Smooth muscle cell (in vitro differentiated cells): ENCODE data around the gene NDUFC2. TPM values are rescaled to one million over a fixed set of nuclear protein-coding genes. Genes with fewer than 3 reads are reported as not detected.
"Not testable (repeated sequence)": the region's sequence is repeated elsewhere in the genome, so short reads cannot be mapped to it uniquely, and the experiment has no call there.

ENCODE experiments used
- DNase-seq: peaks from one replicate; lab custom pipeline; 2025; ENCODE audit not compliant: unreplicated experiment; lab: John Stamatoyannopoulos, UW
- H2AFZ ChIP-seq: fragments of 200-600 bp; sonication (generic); 2 replicates; pipeline ENCODE4 v1.6.0; 2016; ENCODE audit warnings: antibody characterized with exemption, low read depth, mild to moderate bottlenecking
- H3F3A ChIP-seq: fragments of 200-600 bp; sonication (generic); 2 replicates; pipeline ENCODE4 v1.6.0; 2017; ENCODE audit warnings: antibody characterized with exemption, low read depth
- H3K27ac ChIP-seq: fragments of 200-600 bp; sonication (generic); 2 replicates; pipeline ENCODE4 v1.5.1; 2016; ENCODE audit warnings: low read depth, mild to moderate bottlenecking
- H3K27me3 ChIP-seq: fragments of 200-600 bp; sonication (generic); 2 replicates; pipeline ENCODE4 v1.6.1; 2016; ENCODE audit warnings: low read depth, mild to moderate bottlenecking
- H3K36me3 ChIP-seq: fragments of 200-600 bp; sonication (generic); 2 replicates; pipeline ENCODE4 v1.5.1; 2016; ENCODE audit warnings: low read depth
- H3K4me1 ChIP-seq: fragments of 200-600 bp; sonication (generic); 2 replicates; pipeline ENCODE4 v1.5.1; 2016; ENCODE audit warnings: low read depth
- H3K4me2 ChIP-seq: fragments of 200-600 bp; sonication (generic); 2 replicates; pipeline ENCODE4 v1.6.0; 2016; ENCODE audit warnings: mild to moderate bottlenecking
- H3K4me3 ChIP-seq: fragments of 200-600 bp; sonication (generic); 2 replicates; pipeline ENCODE4 v1.5.1; 2016; ENCODE audit warnings: mild to moderate bottlenecking
- H3K79me2 ChIP-seq: fragments of 200-600 bp; sonication (generic); 2 replicates; pipeline ENCODE4 v1.6.0; 2016; ENCODE audit warnings: low read depth, mild to moderate bottlenecking
- H3K9ac ChIP-seq: fragments of 200-600 bp; sonication (generic); 2 replicates; pipeline ENCODE4 v1.6.0; 2016; ENCODE audit warnings: low read depth
- H3K9me3 ChIP-seq: fragments of 200-600 bp; sonication (generic); replicated peaks from 2 replicates; pipeline ENCODE4 v1.5.1; 2016; ENCODE audit warnings: low read depth
- H4K20me1 ChIP-seq: fragments of 200-600 bp; sonication (generic); 2 replicates; pipeline ENCODE4 v1.6.0; 2016; ENCODE audit warnings: low read depth
- WGBS: methylation state at CpG from one replicate; pipeline ENCODE4 v1.1.7; 2016; ENCODE audit warnings: low lambda C conversion rate; 5-methylcytosine and 5-hydroxymethylcytosine counted together
- polyA plus RNA-seq: library from polyadenylated mRNA; unstranded; fragments of >200 nt; fragmentation: Nextera tagmentation; extraction: Ambion mirVana; gene quantifications from 2 replicates; pipeline ENCODE4 v1.2.1, GENCODE V29; 2016
- total RNA-seq: library from RNA; depleted of rRNA; stranded (reverse); fragments of >200 nt; gene quantifications from 2 replicates; pipeline ENCODE4 v1.2.3, GENCODE V29; 2014
- TF ChIP-seq, protein P1 (sequence below): fragments of 200-600 bp; sonication (generic); IDR thresholded peaks from 2 replicates; pipeline ENCODE4 v1.5.1; 2017; ENCODE audit warnings: borderline replicate concordance, mild to moderate bottlenecking, antibody characterized with exemption; ENCODE audit not compliant: insufficient read depth, poor library complexity, severe bottlenecking

NDUFC2 gene
- total and polyA plus RNA-seq, 2 experiments from 2014 or later, result 164 to 472 TPM

DNA sequence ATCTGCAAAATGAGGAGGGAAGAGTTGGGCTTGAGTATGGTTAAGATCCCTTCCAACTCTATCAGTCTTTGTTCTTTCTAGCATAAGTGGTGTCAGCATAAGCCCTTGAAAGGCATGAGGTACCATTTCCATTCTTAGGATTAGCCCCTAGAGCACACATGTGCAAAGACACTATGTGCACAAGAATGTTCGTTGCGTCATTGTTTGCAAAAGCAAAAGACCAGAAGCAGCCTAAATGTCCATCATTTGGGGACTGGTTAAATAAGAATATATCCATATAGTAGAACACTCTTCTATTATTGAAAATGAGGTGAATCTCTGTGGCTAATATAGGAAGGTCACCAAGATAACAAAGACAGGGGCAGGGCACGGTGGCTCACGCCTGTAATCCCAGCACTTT lies 46.6 kb downstream of the NDUFC2 start:
- Histone ChIP-seq H3K9ac (no peak overlapping the region), H3K36me3 (no peaks in the 10 kb centered on the region), H3K79me2 (no peaks in the 10 kb centered on the region), H3K27ac (no peak overlapping the region), H3K9me3 (no peaks in the 10 kb centered on the region), H2AFZ (no peak overlapping the region), H3F3A (no peaks in the 10 kb centered on the region), H3K4me3 (no peak overlapping the region), H3K4me1 (no peaks in the 10 kb centered on the region), H4K20me1 (no peaks in the 10 kb centered on the region), H3K4me2 (no peak overlapping the region), H3K27me3 (no peaks in the 10 kb centered on the region)
- 70% methylated on average over 4 of the region's 4 CpGs for WGBS
- no peak for DNase-seq
- TF ChIP-seq, protein P1, sequence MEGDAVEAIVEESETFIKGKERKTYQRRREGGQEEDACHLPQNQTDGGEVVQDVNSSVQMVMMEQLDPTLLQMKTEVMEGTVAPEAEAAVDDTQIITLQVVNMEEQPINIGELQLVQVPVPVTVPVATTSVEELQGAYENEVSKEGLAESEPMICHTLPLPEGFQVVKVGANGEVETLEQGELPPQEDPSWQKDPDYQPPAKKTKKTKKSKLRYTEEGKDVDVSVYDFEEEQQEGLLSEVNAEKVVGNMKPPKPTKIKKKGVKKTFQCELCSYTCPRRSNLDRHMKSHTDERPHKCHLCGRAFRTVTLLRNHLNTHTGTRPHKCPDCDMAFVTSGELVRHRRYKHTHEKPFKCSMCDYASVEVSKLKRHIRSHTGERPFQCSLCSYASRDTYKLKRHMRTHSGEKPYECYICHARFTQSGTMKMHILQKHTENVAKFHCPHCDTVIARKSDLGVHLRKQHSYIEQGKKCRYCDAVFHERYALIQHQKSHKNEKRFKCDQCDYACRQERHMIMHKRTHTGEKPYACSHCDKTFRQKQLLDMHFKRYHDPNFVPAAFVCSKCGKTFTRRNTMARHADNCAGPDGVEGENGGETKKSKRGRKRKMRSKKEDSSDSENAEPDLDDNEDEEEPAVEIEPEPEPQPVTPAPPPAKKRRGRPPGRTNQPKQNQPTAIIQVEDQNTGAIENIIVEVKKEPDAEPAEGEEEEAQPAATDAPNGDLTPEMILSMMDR, result no peak

DNA sequence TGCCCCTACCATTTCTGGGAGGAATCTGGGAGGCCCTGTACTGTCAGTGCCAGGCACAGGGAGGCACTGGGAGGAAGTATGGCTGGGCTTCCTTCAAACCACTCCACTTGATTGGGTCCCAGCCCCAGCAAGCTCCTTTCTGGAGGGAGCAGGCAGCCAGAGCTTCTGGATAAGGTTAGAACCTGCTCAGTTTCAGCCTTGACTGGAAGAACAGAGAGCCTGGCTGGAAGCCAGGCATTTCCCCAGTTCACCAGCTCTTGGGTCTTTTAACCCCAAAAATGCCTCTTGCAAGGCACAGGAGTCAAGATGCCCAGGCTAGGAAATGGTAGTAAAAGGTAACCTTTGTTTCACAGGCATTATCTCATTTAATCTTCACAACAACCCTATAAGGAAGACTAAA lies 47.6 kb downstream of the NDUFC2 start:
- Histone ChIP-seq H4K20me1 (no peaks in the 10 kb centered on the region), H3K79me2 (no peaks in the 10 kb centered on the region), H3K9me3 (no peaks in the 10 kb centered on the region), H3K4me3 (no peak overlapping the region), H3K27me3 (no peaks in the 10 kb centered on the region), H3K36me3 (no peaks in the 10 kb centered on the region), H3K4me1 (no peaks in the 10 kb centered on the region), H2AFZ (no peak overlapping the region), H3K27ac (no peak overlapping the region), H3K9ac (no peak overlapping the region), H3F3A (no peaks in the 10 kb centered on the region), H3K4me2 (no peak overlapping the region)
- TF ChIP-seq, protein P1, result no peak
- DNase-seq, result no peak

DNA sequence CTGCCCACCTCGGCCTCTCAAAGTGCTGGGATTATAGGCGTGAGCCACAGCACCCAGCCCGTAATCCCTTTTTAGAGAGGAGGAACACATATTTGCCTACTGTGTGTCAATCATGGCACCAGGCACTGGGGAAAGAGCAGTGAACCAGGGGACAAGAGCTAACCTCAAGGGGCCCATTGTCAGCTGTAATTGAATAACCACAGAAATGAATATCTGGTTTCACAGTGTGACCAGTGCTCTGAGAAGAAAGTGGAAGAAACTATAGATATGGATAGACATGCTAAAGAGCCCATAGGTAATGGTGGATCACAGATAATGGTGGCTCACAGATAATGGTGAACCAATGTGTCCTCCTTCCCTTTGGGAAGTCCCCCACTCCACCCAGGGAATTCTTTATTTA lies 48.0 kb downstream of the NDUFC2 start:
- Histone ChIP-seq H3K4me2 (no peak overlapping the region), H3F3A (no peaks in the 10 kb centered on the region), H3K27ac (no peak overlapping the region), H3K9ac (no peak overlapping the region), H3K27me3 (no peaks in the 10 kb centered on the region), H3K9me3 (no peaks in the 10 kb centered on the region), H3K4me3 (no peak overlapping the region), H3K4me1 (no peaks in the 10 kb centered on the region), H3K36me3 (no peaks in the 10 kb centered on the region), H2AFZ (no peak overlapping the region), H4K20me1 (no peaks in the 10 kb centered on the region), H3K79me2 (no peaks in the 10 kb centered on the region)
- DNase-seq, result no peak
- TF ChIP-seq, protein P1, result no peak
- WGBS, result 97% methylated on average over 3 of the region's 3 CpGs

DNA sequence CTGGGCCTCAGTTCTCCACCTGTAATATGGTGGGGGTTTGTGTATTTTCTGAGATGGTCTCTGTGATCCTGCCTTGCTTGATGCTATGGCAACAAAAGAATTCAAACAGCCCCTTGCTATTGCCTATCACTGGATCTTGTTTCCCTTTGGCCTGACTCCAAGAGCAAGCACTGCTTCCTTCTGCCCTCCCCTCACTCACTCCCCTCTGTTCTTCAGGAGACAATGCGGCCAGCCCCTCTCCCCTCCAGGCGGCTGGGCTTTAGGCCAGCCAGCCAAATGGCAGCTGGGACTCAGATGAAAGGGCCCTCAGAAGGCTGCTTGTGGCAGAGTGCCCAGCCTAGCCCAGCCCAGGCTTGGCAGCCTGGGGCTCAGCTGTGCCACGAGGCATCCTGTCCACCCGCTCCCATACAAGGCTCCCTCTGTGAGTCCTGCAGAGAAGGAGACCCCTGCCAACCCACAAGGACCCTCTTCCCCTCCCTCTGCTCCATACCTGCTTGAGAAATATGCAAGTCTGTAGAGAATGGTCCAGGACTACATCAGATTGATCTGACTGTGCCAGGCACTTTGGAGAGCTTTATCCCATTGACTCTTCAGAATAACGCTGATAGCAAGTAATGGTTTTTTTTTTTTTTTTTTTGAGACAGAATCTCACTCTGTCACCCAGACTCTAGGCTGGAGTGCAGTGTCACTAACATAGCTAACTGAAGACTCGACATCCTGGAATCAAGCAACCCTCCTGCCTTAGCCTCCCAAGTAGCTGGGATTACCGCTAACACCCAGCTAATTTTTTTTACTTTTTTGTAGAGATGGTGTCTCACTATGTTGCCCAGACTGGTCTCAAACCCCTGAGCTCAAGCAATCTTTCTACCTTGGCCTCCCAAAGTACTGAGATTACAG lies 49.0 kb downstream of the NDUFC2 start:
- H4K20me1 ChIP-seq, result no peaks in the 10 kb centered on the region
- no peaks in the 10 kb centered on the region for H3K9me3 ChIP-seq
- H3K4me3 ChIP-seq, result no peak overlapping the region
- DNase-seq, result no peak
- H3K27me3 ChIP-seq, result no peaks in the 10 kb centered on the region
- TF ChIP-seq, protein P1, result no peak
- no peak overlapping the region for H3K27ac ChIP-seq
- H3K4me1 ChIP-seq, result no peaks in the 10 kb centered on the region
- H3K79me2 ChIP-seq, result no peaks in the 10 kb centered on the region
- no peak overlapping the region for H3K4me2 ChIP-seq
- no peak overlapping the region for H3K9ac ChIP-seq
- 87% methylated on average over 7 of the region's 7 CpGs for WGBS
- H3K36me3 ChIP-seq, result no peaks in the 10 kb centered on the region
- no peak overlapping the region for H2AFZ ChIP-seq
- no peaks in the 10 kb centered on the region for H3F3A ChIP-seq

DNA sequence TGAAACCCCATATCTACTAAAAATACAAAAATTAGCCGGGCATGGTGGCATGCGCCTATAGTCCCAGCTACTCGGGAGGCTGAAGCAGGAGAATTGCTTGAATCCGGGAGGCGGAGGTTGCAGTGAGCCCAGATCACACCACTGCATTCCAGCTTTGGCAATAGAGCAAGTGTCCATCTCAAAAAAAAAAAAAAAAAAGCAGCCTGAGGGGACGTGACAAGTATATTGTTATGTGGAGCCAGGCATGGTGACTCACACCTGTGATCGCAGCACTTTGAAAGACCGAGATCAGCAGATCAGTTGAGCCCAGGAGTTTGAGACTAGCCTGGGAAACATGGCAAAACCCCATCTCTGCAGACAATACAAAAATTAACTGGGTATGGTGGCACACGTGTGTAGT lies 51.2 kb downstream of the NDUFC2 start:
- 67% methylated on average over 9 of the region's 9 CpGs for WGBS
- H3K27me3 ChIP-seq, H3K4me2 ChIP-seq, H3K79me2 ChIP-seq, H2AFZ ChIP-seq, H3K9me3 ChIP-seq, H3K4me1 ChIP-seq, H3F3A ChIP-seq, H3K9ac ChIP-seq, H4K20me1 ChIP-seq, DNase-seq, H3K4me3 ChIP-seq, H3K36me3 ChIP-seq, H3K27ac ChIP-seq: not testable (repeated sequence)
